HFFc6 (cell line): ENCODE data around the gene MYO10. TPM values are rescaled to one million over a fixed set of nuclear protein-coding genes. Genes with fewer than 3 reads are reported as not detected.

Experiments used
- DNase-seq: peaks from one replicate; pipeline ENCODE4 v3.0.0-alpha.2; 2018
- H3K27ac Mint-ChIP-seq: 2 replicates; pipeline ENCODE4 v1.8.0; 2020; ENCODE audit warnings: mild to moderate bottlenecking, mixed read lengths
- H3K27me3 Mint-ChIP-seq: 2 replicates; pipeline ENCODE4 v1.8.0; 2021; ENCODE audit warnings: mild to moderate bottlenecking, moderate library complexity, mixed read lengths; ENCODE audit not compliant: insufficient read depth
- H3K36me3 Mint-ChIP-seq: 2 replicates; pipeline ENCODE4 v1.8.0; 2021; ENCODE audit warnings: low read depth, mixed read lengths
- H3K4me1 Mint-ChIP-seq: 2 replicates; pipeline ENCODE4 v1.8.0; 2020; ENCODE audit warnings: low read depth, mixed read lengths
- H3K4me3 Mint-ChIP-seq: 2 replicates; pipeline ENCODE4 v1.8.0; 2020; ENCODE audit warnings: mild to moderate bottlenecking, moderate library complexity, mixed read lengths
- H3K9me3 Mint-ChIP-seq: 2 replicates; pipeline ENCODE4 v1.8.0; 2020; ENCODE audit warnings: mild to moderate bottlenecking, mixed read lengths
- total RNA-seq, 6 experiments: library from RNA; stranded (reverse); fragmentation: NEBNext Ultra II Directional; extraction: Animal tissue kit (Norgen Biotek cat#: 25700); gene quantifications; 2 replicates in 1 of 6; 3 replicates in 5 of 6; pipeline ENCODE4 v1.2.3, GENCODE V29; 2021
- TF ChIP-seq, protein P1 (sequence below): fragments of 200-600 bp; sonication (generic); IDR thresholded peaks from 2 replicates; pipeline ENCODE4 v1.5.0; 2021; ENCODE audit warnings: antibody characterized with exemption, mild to moderate bottlenecking

Gene MYO10
- total RNA-seq, 6 experiments from 2014 or later, result 99.4 to 142 (median 129) TPM

- H3K9me3 Mint-ChIP-seq, result no peaks in the 10 kb centered on the region
- H3K27ac Mint-ChIP-seq, result peak overlapping the region; percentile 73
- peaks cover 29% of the 10 kb centered on the region for H3K36me3 Mint-ChIP-seq
- peaks cover 24% of the 10 kb centered on the region for H3K4me1 Mint-ChIP-seq
- TF ChIP-seq, protein P1, sequence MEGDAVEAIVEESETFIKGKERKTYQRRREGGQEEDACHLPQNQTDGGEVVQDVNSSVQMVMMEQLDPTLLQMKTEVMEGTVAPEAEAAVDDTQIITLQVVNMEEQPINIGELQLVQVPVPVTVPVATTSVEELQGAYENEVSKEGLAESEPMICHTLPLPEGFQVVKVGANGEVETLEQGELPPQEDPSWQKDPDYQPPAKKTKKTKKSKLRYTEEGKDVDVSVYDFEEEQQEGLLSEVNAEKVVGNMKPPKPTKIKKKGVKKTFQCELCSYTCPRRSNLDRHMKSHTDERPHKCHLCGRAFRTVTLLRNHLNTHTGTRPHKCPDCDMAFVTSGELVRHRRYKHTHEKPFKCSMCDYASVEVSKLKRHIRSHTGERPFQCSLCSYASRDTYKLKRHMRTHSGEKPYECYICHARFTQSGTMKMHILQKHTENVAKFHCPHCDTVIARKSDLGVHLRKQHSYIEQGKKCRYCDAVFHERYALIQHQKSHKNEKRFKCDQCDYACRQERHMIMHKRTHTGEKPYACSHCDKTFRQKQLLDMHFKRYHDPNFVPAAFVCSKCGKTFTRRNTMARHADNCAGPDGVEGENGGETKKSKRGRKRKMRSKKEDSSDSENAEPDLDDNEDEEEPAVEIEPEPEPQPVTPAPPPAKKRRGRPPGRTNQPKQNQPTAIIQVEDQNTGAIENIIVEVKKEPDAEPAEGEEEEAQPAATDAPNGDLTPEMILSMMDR, result no peak
- peak overlapping the region; percentile 16; the same call in 1 of the 2 replicates for H3K4me3 Mint-ChIP-seq
- peaks cover 5% of the 10 kb centered on the region for H3K27me3 Mint-ChIP-seq
- peak; percentile 46 for DNase-seq
Measured at GRCh38 chr5:16773991-16774390, 162.1 kb downstream of the MYO10 start.

DNA sequence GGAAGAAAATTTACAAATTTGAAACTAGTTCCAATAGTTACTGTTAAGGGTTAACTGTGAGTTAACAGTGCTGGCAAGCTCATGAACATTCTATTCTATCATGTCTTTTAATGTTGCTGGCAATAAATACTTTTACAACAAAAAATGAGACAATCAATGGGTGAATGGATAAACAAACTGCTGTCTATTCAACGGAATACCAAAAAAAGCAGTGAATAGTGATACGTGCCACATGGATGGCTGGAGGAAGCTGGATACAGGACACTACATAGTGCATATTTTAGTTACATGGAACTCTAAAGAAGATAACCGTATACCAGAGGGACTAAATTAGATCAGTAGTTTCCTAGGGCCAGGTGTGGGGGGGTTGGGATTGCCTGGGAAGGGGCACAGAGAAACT is 163.5 kb downstream of the MYO10 start:
- no peak for DNase-seq
- peaks cover 24% of the 10 kb centered on the region for H3K36me3 Mint-ChIP-seq
- TF ChIP-seq, protein P1, result no peak
- H3K9me3 Mint-ChIP-seq, result no peaks in the 10 kb centered on the region
- no peaks in the 10 kb centered on the region; the same call in none of the 2 replicates for H3K27me3 Mint-ChIP-seq
- H3K27ac Mint-ChIP-seq, result no peak overlapping the region
- no peak overlapping the region for H3K4me3 Mint-ChIP-seq
- H3K4me1 Mint-ChIP-seq, result peaks cover 17% of the 10 kb centered on the region

DNA sequence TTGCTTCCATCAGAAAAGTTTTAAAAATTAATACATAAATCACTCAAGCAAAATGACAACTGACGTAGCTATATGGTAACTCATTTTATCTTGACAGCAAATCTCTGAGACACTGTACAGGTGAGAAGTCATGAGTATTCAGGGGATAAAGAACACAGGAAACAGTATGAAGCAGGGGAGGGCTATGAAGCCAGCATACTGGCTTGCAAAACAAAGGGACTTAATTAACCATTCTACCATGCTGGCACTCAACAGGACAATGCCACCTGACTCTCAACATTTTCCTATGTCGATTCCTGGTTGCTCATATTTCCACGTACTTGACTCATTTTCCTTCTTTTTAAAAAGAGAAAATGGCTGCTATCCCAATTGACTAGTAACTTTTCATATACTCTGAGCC is 167.9 kb downstream of the MYO10 start:
- peaks cover 3% of the 10 kb centered on the region for H3K27me3 Mint-ChIP-seq
- TF ChIP-seq, protein P1, result no peak
- no peak for DNase-seq
- H3K4me1 Mint-ChIP-seq, result no peaks in the 10 kb centered on the region
- no peak overlapping the region; the same call in 1 of the 2 replicates for H3K27ac Mint-ChIP-seq
- no peaks in the 10 kb centered on the region for H3K9me3 Mint-ChIP-seq
- peaks cover 27% of the 10 kb centered on the region for H3K36me3 Mint-ChIP-seq
- no peak overlapping the region for H3K4me3 Mint-ChIP-seq

DNA sequence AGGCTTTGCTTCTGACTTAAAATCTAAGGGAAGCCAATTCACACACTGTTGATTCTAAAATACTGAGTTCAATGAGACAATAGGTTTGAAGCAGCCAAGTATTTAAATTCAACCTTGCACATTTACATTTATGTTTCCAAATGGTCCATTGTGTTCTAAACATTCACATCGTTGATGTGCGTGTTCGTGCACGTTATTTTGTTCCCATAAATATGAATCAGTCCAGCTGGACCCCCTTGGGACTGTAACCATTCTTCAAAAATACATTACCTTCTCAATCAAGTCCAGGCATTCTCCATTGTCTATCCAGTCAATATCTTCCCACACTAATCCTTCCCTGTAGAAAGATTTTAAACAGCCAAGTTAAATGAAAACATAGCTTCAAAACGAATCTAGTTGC is 172.9 kb downstream of the MYO10 start:
- no peak for DNase-seq
- no peak overlapping the region for H3K4me3 Mint-ChIP-seq
- peaks cover 38% of the 10 kb centered on the region for H3K36me3 Mint-ChIP-seq
- no peak overlapping the region for H3K27ac Mint-ChIP-seq
- H3K9me3 Mint-ChIP-seq, result no peaks in the 10 kb centered on the region
- H3K4me1 Mint-ChIP-seq, result no peaks in the 10 kb centered on the region
- peaks cover 3% of the 10 kb centered on the region; the same call in 1 of the 2 replicates for H3K27me3 Mint-ChIP-seq
- TF ChIP-seq, protein P1, result no peak

GRCh38 chr5:16759147-16759773 is 176.8 kb downstream of the MYO10 start:
- Mint-ChIP-seq H3K36me3 (peaks cover 37% of the 10 kb centered on the region), H3K27ac (peak overlapping the region; percentile 38; the same call in 1 of the 2 replicates), H3K4me1 (no peaks in the 10 kb centered on the region), H3K27me3 (peaks cover 4% of the 10 kb centered on the region; the same call in 1 of the 2 replicates), H3K9me3 (no peaks in the 10 kb centered on the region), H3K4me3 (no peak overlapping the region)
- TF ChIP-seq, protein P1, result no peak
- no peak for DNase-seq
